HepG2 (cell line): ENCODE data around the gene SLCO2A1. TPM values are rescaled to one million over a fixed set of nuclear protein-coding genes. Genes with fewer than 3 reads are reported as not detected.

ENCODE experiments used
- AHR ChIP-seq: IDR thresholded peaks from 2 replicates; pipeline ENCODE4 v1.6.1; 2018; ENCODE audit warnings: missing genetic modification reagents, missing compliant biosample characterization
- HOXD1 ChIP-seq: sonication (generic); formaldehyde crosslinking; IDR thresholded peaks from 2 replicates; pipeline ENCODE4 v1.5.0; 2020; ENCODE audit warnings: missing genetic modification reagents
- MBD4 ChIP-seq: IDR thresholded peaks from 2 replicates; pipeline ENCODE4 v1.6.1; 2012; ENCODE audit warnings: low read length, inconsistent platforms, borderline replicate concordance
- MIER3 ChIP-seq: IDR thresholded peaks from 2 replicates; pipeline ENCODE4 v1.6.1; 2016; ENCODE audit warnings: missing compliant biosample characterization, borderline replicate concordance
- NR3C1 ChIP-seq: sonication (generic); formaldehyde crosslinking; IDR thresholded peaks from 2 replicates; pipeline ENCODE4 v1.4.0; 2020; ENCODE audit warnings: missing genetic modification reagents
- PHF21A ChIP-seq: sonication (generic); formaldehyde crosslinking; IDR thresholded peaks from 2 replicates; pipeline ENCODE4 v1.5.0; 2020; ENCODE audit warnings: mild to moderate bottlenecking, missing genetic modification reagents
- SKI ChIP-seq: fragments of 450-650 bp; IDR thresholded peaks from one replicate; pipeline ENCODE4 v1.6.1; 2018; ENCODE audit warnings: mild to moderate bottlenecking; ENCODE audit not compliant: partially characterized antibody
- SMC3 ChIP-seq: IDR thresholded peaks from 2 replicates; pipeline ENCODE4 v1.6.1; 2011; ENCODE audit warnings: low read length, improper control_type of control experiment
- SRSF1 ChIP-seq: fragments of 200-400 bp; formaldehyde crosslinking; optimal IDR thresholded peaks from 2 replicates; pipeline ENCODE3; 2017; ENCODE audit warnings: mild to moderate bottlenecking, low read depth, low read length, moderate library complexity
- TEF ChIP-seq: sonication (generic); formaldehyde crosslinking; IDR thresholded peaks from 2 replicates; pipeline ENCODE4 v1.5.0; 2020; ENCODE audit warnings: missing genetic modification reagents
- YEATS4 ChIP-seq: sonication (generic); formaldehyde crosslinking; IDR thresholded peaks from 2 replicates; pipeline ENCODE4 v1.4.0; 2020; ENCODE audit warnings: missing genetic modification reagents, borderline replicate concordance
- ZHX2 ChIP-seq, 2 experiments: sonication (generic) in 1 of 2; formaldehyde crosslinking in 1 of 2; IDR thresholded peaks; 2 replicates each; pipeline versions ENCODE4 v1.6.1 to v1.9.0; 2014 to 2022; ENCODE audit warnings: antibody characterized with exemption in 1 of 2, borderline replicate concordance in 1 of 2, inconsistent platforms in 1 of 2, low read depth in 1 of 2, missing genetic modification reagents in 1 of 2
- ZMYM4 ChIP-seq: sonication (generic); formaldehyde crosslinking; IDR thresholded peaks from 2 replicates; pipeline ENCODE4 v1.8.1; 2023; ENCODE audit warnings: mild to moderate bottlenecking, missing genetic modification reagents
- ZNF263 ChIP-seq: sonication (generic); formaldehyde crosslinking; IDR thresholded peaks from 2 replicates; pipeline ENCODE4 v1.4.0; 2020; ENCODE audit warnings: missing genetic modification reagents
- ZNF451 ChIP-seq: sonication (generic); formaldehyde crosslinking; IDR thresholded peaks from 2 replicates; pipeline ENCODE4 v1.5.0; 2020; ENCODE audit warnings: mild to moderate bottlenecking, missing genetic modification reagents
- ZNF564 ChIP-seq: sonication (generic); formaldehyde crosslinking; IDR thresholded peaks from 2 replicates; pipeline ENCODE4 v1.8.1; 2023; ENCODE audit warnings: mild to moderate bottlenecking, missing genetic modification reagents
- ZNF775 ChIP-seq: sonication (generic); formaldehyde crosslinking; IDR thresholded peaks from 2 replicates; pipeline ENCODE4 v1.4.0; 2020; ENCODE audit warnings: missing genetic modification reagents, mild to moderate bottlenecking, moderate library complexity, borderline replicate concordance
- ZNF878 ChIP-seq: sonication (generic); formaldehyde crosslinking; IDR thresholded peaks from 2 replicates; pipeline ENCODE4 v1.8.1; 2023; ENCODE audit warnings: mild to moderate bottlenecking, missing genetic modification reagents, moderate library complexity
- polyA plus RNA-seq, 8 experiments: library from polyadenylated mRNA; depleted of rRNA in 3 of 8; stranded (reverse) in 7 of 8; unstranded in 1 of 8; fragments of >200 nt; fragmentation: Illumina TruSeq in 4 of 8; extraction: Trizol in 4 of 8; gene quantifications; 2 replicates each; pipeline versions ENCODE4 v1.2.1 to v1.2.3, GENCODE V29; 2011 to 2016; ENCODE audit warnings: low read depth in 4 of 8, missing spikeins in 1 of 8, mixed read lengths in 1 of 8; ENCODE audit not compliant: insufficient read depth in 1 of 8
- total RNA-seq, 5 experiments: library from RNA; depleted of rRNA; stranded (reverse); fragments of >200 nt; fragmentation: Illumina TruSeq; extraction: Trizol; gene quantifications; 2 replicates each; pipeline ENCODE4 v1.2.3, GENCODE V29; 2016; ENCODE audit warnings: low read depth in 1 of 5
- TF ChIP-seq, protein P1 (sequence below): sonication (generic); formaldehyde crosslinking; IDR thresholded peaks from 2 replicates; pipeline ENCODE4; 2020; ENCODE audit warnings: missing genetic modification reagents, mild to moderate bottlenecking, borderline replicate concordance

SLCO2A1 gene
- total and polyA plus RNA-seq, 2 of the 13 experiments (the other 11 are each of a cell fraction or from before 2014, with no cell fraction given) = 0.04 TPM; not detected in 1

DNA sequence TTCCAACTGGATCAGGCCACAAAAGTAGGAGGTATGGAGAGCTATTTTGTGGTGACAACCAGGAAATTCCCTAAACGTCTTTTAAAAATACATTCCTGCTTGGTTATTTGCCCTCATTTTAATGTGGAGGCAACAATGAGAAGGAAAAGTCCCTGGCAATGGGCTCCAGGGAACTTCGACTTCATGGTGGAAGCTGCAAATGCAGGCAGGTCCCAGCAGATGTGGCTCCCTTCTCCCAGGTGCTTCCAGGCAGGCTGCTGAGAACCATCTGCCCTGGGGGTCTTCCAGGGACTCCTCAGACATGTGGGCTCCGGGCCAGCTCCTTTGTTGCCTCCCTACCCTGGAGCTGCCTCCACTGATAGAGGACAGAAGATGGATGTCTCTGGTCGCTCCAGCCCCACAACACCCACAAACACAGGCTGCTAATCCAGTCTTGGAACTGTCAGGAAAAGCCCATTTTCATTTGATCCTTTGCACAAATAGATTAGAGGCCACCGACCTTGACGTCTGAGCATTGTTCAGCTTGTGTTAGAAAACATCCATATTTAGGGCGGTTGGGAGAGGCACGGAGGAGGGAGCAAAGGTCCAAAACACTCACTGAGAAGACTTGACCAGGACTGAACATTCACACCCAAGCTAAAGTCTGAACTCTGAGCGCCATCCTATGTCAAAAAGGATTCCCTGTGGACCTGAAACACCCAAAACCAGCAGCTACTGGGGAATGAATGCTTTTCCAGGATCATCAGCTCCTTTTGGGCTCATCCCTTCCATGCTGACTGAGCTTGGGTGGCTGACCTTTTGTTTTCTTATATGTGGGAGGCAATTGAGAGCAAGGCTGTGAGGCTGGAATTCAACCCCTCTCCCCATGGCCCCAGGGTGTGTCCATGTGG lies 30.2 kb upstream of the SLCO2A1 start (continued):
- no peak for TF ChIP-seq ZHX2 (IDR thresholded peaks at IDR 0.05; ENCODE audit: low read depth)
- no peak for TF ChIP-seq ZHX2 (CRISPR knock-in tag; IDR thresholded peaks at IDR 0.05; ENCODE audit: borderline replicate concordance)
- no peak for TF ChIP-seq YEATS4
- TF ChIP-seq MIER3 = no peak
- TF ChIP-seq HOXD1 (CRISPR knock-in tag) = 0 out of 2 replicates have a peak, but pooled peaks have one; percentile 24
- no peak for TF ChIP-seq ZNF775
- no peak for TF ChIP-seq AHR (CRISPR knock-in tag)
- TF ChIP-seq MBD4 = no peak
- no peak for TF ChIP-seq SKI
- no peak for TF ChIP-seq NR3C1
- TF ChIP-seq ZNF878 = no peak
- TF ChIP-seq ZMYM4 (CRISPR knock-in tag) = peak; percentile 18; the same call in 1 of the 2 replicates
- no peak for TF ChIP-seq ZNF451 (CRISPR knock-in tag)
- TF ChIP-seq PHF21A (CRISPR knock-in tag) = peak; percentile 28; the same call in 1 of the 2 replicates
- TF ChIP-seq ZNF263 = no peak
- no peak for TF ChIP-seq TEF (CRISPR knock-in tag)
- TF ChIP-seq ZNF564 (CRISPR knock-in tag) = no peak
- TF ChIP-seq, protein P1, sequence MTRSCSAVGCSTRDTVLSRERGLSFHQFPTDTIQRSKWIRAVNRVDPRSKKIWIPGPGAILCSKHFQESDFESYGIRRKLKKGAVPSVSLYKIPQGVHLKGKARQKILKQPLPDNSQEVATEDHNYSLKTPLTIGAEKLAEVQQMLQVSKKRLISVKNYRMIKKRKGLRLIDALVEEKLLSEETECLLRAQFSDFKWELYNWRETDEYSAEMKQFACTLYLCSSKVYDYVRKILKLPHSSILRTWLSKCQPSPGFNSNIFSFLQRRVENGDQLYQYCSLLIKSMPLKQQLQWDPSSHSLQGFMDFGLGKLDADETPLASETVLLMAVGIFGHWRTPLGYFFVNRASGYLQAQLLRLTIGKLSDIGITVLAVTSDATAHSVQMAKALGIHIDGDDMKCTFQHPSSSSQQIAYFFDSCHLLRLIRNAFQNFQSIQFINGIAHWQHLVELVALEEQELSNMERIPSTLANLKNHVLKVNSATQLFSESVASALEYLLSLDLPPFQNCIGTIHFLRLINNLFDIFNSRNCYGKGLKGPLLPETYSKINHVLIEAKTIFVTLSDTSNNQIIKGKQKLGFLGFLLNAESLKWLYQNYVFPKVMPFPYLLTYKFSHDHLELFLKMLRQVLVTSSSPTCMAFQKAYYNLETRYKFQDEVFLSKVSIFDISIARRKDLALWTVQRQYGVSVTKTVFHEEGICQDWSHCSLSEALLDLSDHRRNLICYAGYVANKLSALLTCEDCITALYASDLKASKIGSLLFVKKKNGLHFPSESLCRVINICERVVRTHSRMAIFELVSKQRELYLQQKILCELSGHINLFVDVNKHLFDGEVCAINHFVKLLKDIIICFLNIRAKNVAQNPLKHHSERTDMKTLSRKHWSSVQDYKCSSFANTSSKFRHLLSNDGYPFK = no peak
- TF ChIP-seq SMC3 = no peak
- no peak for TF ChIP-seq SRSF1
